GM19452 (cell line): ENCODE results near the gene PALMD.

ENCODE experiments used
- ATAC-seq: cut with Tn5 transposase; IDR thresholded peaks from one replicate; pipeline ENCODE4 v1.9.1; 2021; ENCODE audit not compliant: unreplicated experiment

Gene PALMD

DNA sequence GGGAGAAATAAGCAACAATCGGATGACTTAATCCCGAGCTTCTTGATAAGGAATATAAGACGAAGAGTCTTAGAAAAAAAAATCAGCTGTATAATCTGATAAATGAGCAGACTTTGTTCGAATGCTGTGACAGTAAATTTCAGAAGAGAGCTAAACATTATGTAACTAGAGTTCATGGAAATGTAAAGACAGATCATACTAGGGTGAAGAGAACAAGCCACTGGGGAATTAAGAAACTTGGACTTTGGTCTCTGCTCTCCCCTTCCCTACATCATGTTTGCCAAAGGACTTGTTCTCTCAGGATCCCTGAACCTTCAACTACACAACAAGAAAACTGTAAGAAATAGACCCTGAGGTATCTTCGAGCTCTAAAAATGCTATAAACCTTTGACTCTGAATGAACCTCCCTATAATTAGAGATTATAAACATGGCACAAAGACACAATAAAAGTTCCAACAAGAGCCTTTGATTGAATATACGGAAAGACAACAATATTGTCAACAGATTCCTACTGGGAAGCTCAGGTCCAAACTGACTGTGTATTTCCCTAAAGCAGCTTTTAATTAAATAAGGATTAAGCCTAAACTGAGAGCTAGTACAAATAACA lies 93.0 kb downstream of the PALMD start:
- no peak for ATAC-seq

DNA sequence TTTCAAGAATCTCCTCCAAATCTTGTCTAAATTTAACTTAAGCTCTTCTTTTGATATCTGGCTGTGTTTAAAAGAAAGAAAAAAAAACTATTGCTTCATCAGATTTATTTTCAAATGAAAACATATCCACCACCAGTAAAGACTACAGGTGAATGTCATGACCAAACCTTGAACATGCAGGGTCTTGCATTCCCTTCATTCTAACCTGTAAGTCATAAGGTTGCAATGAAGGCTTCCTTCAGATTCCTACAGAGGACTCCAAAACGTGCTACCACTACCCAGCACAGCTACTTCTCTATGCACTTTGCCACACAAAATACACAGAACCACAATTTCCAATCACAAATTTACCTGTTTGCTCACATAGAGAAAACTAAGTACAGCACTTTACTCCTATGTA lies 94.2 kb downstream of the PALMD start:
- ATAC-seq, result no peak
